ENCODE data around the gene PRR11.

Gene PRR11

GRCh38 chr17:59139939-59140338 is 15.6 kb upstream of the PRR11 start:
- TF ChIP-seq CTCF (conservative IDR thresholded peaks at IDR 0.05; ENCODE audit: low read length) = no peak
- H3K4me3 ChIP-seq (ENCODE audit: low read length) = no peak overlapping the region
- no peak for DNase-seq (ENCODE audit: low read depth)

DNA sequence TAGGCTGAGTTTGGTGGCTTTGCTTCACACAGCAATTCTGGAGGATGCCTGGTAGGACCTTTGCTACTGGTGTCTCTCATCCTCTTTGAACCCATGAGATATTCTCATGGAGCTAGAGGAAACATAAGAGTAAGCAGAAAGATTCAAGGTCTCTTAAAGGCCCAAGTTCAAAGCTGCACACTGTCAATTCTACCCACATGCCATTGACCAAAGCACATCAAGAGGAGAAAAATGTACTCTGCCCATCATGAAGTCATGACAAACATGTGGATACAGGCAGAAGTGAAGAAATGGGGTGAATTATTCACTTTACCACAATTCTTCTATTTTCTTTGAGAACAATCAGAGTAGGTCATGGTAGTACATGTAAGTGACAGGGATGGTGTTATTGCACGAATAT is 13.7 kb upstream of the PRR11 start:
- DNase-seq (ENCODE audit: low read depth) = no peak

GRCh38 chr17:59145571-59146096 is 9.9 kb upstream of the PRR11 start:
- H3K4me3 ChIP-seq (ENCODE audit: low read length) = no peak overlapping the region
- no peak for TF ChIP-seq CTCF (conservative IDR thresholded peaks at IDR 0.05; ENCODE audit: low read length)
- no peak for DNase-seq (ENCODE audit: low read depth)

More for the DNA sequence above, 13.7 kb upstream of the PRR11 start:
- TF ChIP-seq CTCF (conservative IDR thresholded peaks at IDR 0.05; ENCODE audit: low read length) = no peak
- no peak overlapping the region for H3K4me3 ChIP-seq (ENCODE audit: low read length)

- H3K4me3 ChIP-seq (ENCODE audit: low read length) = no peak overlapping the region
- TF ChIP-seq CTCF (conservative IDR thresholded peaks at IDR 0.05; ENCODE audit: low read length) = no peak
- peak; percentile 45 for DNase-seq (ENCODE audit: low read depth)
Measured at GRCh38 chr17:59149051-59149450, 6.5 kb upstream of the PRR11 start.

DNA sequence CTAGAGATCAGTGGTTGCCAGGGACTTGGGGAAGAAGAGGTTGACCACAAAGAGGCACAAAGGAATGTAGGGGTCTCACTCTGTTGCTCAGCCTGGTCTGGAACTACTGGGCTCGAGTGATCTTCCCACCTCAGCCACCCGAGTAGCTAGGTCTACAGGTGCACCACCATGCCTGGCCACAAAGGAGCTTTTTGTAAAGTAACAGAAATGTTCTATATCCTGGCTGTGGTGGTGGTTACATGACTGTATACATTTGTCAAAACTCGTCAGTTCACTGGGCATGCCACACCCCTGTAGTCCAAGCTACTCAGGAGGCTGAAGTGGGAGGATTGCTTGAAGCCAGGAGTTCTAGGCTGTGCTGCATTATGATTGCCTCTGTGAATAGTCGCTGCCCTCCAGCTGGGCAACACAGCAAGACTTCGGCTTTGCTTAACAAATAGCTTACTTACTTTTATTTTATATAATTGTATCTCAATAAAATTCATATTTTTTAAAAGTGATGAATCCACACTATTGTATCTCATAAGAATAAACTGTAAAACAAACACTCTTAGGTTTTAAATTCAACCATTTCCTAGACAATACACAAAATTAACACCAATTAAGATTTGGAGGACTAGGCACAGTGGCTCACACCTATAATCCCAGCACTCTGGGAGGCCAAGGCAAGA is 5.6 kb upstream of the PRR11 start:
- H3K4me3 ChIP-seq (ENCODE audit: low read length) = no peak overlapping the region
- no peak for DNase-seq (ENCODE audit: low read depth)
- no peak for TF ChIP-seq CTCF (conservative IDR thresholded peaks at IDR 0.05; ENCODE audit: low read length)

- TF ChIP-seq CTCF (conservative IDR thresholded peaks at IDR 0.05; ENCODE audit: low read length) = no peak
- H3K4me3 ChIP-seq (ENCODE audit: low read length) = no peak overlapping the region
- no peak for DNase-seq (ENCODE audit: low read depth)
Measured at GRCh38 chr17:59151006-59151405, 4.5 kb upstream of the PRR11 start.

- peak; percentile 42 for DNase-seq (ENCODE audit: low read depth)
- TF ChIP-seq CTCF (conservative IDR thresholded peaks at IDR 0.05; ENCODE audit: low read length) = no peak
- H3K4me3 ChIP-seq (ENCODE audit: low read length) = no peak overlapping the region
Measured at GRCh38 chr17:59151591-59151990, 4.0 kb upstream of the PRR11 start.
